ENCODE data around the gene CENPP.
"Not testable (repeated sequence)": the region's sequence is repeated elsewhere in the genome, so short reads cannot be mapped to it uniquely, and the experiment has no call there.

Gene CENPP

GRCh38 chr9:92558612-92559374 lies 233.0 kb downstream of the CENPP start:
- no peak for DNase-seq

GRCh38 chr9:92561374-92562330 lies 235.9 kb downstream of the CENPP start:
- DNase-seq = no peak

GRCh38 chr9:92562461-92562967 lies 236.8 kb downstream of the CENPP start:
- no peak for DNase-seq

- no peak for DNase-seq
Measured at GRCh38 chr9:92563116-92564100, 237.7 kb downstream of the CENPP start.

- DNase-seq = no peak
Measured at GRCh38 chr9:92564504-92564903, 238.8 kb downstream of the CENPP start.

GRCh38 chr9:92564982-92565381 lies 239.2 kb downstream of the CENPP start:
- DNase-seq = no peak

GRCh38 chr9:92571871-92572270 lies 246.1 kb downstream of the CENPP start:
- not testable (repeated sequence) for DNase-seq

GRCh38 chr9:92573612-92574011 lies 247.9 kb downstream of the CENPP start:
- not testable (repeated sequence) for DNase-seq

GRCh38 chr9:92576175-92576574 lies 250.4 kb downstream of the CENPP start:
- DNase-seq = no peak

- DNase-seq = no peak
Measured at GRCh38 chr9:92589923-92590322, 264.2 kb downstream of the CENPP start.

- no peak for DNase-seq
Measured at GRCh38 chr9:92590377-92590776, 264.6 kb downstream of the CENPP start.

GRCh38 chr9:92592537-92592936 lies 266.8 kb downstream of the CENPP start:
- no peak for DNase-seq

GRCh38 chr9:92592946-92593861 lies 267.5 kb downstream of the CENPP start:
- DNase-seq = no peak

- not testable (repeated sequence) for DNase-seq
Measured at GRCh38 chr9:92595075-92595474, 269.3 kb downstream of the CENPP start.

- DNase-seq = no peak
Measured at GRCh38 chr9:92595930-92596329, 270.2 kb downstream of the CENPP start.

- no peak for DNase-seq
Measured at GRCh38 chr9:92598382-92598781, 272.6 kb downstream of the CENPP start.

- no peak for DNase-seq
Measured at GRCh38 chr9:92599938-92600461, 274.2 kb downstream of the CENPP start.

GRCh38 chr9:92600462-92601261 lies 274.9 kb downstream of the CENPP start:
- no peak for DNase-seq

- no peak for DNase-seq
Measured at GRCh38 chr9:92601451-92601850, 275.7 kb downstream of the CENPP start.

- DNase-seq = no peak
Measured at GRCh38 chr9:92602413-92602812, 276.7 kb downstream of the CENPP start.

Measured in stimulated activated CD4-positive, alpha-beta T cell treated with anti-CD3 and anti-CD28 coated beads, Interleukin-4, amount 100 ng/mL, for 24 hours (primary cell).